Smooth muscle cell (in vitro differentiated cells): Measurements from ENCODE around the gene IER2. TPM values are rescaled to one million over a fixed set of nuclear protein-coding genes. Genes with fewer than 3 reads are reported as not detected.

Source experiments
- DNase-seq: peaks from one replicate; lab custom pipeline; 2025; ENCODE audit not compliant: unreplicated experiment; lab: John Stamatoyannopoulos, UW
- H2AFZ ChIP-seq: fragments of 200-600 bp; sonication (generic); 2 replicates; pipeline ENCODE4 v1.6.0; 2016; ENCODE audit warnings: antibody characterized with exemption, low read depth, mild to moderate bottlenecking
- H3F3A ChIP-seq: fragments of 200-600 bp; sonication (generic); 2 replicates; pipeline ENCODE4 v1.6.0; 2017; ENCODE audit warnings: antibody characterized with exemption, low read depth
- H3K27ac ChIP-seq: fragments of 200-600 bp; sonication (generic); 2 replicates; pipeline ENCODE4 v1.5.1; 2016; ENCODE audit warnings: low read depth, mild to moderate bottlenecking
- H3K27me3 ChIP-seq: fragments of 200-600 bp; sonication (generic); 2 replicates; pipeline ENCODE4 v1.6.1; 2016; ENCODE audit warnings: low read depth, mild to moderate bottlenecking
- H3K36me3 ChIP-seq: fragments of 200-600 bp; sonication (generic); 2 replicates; pipeline ENCODE4 v1.5.1; 2016; ENCODE audit warnings: low read depth
- H3K4me1 ChIP-seq: fragments of 200-600 bp; sonication (generic); 2 replicates; pipeline ENCODE4 v1.5.1; 2016; ENCODE audit warnings: low read depth
- H3K4me2 ChIP-seq: fragments of 200-600 bp; sonication (generic); 2 replicates; pipeline ENCODE4 v1.6.0; 2016; ENCODE audit warnings: mild to moderate bottlenecking
- H3K4me3 ChIP-seq: fragments of 200-600 bp; sonication (generic); 2 replicates; pipeline ENCODE4 v1.5.1; 2016; ENCODE audit warnings: mild to moderate bottlenecking
- H3K79me2 ChIP-seq: fragments of 200-600 bp; sonication (generic); 2 replicates; pipeline ENCODE4 v1.6.0; 2016; ENCODE audit warnings: low read depth, mild to moderate bottlenecking
- H3K9ac ChIP-seq: fragments of 200-600 bp; sonication (generic); 2 replicates; pipeline ENCODE4 v1.6.0; 2016; ENCODE audit warnings: low read depth
- H3K9me3 ChIP-seq: fragments of 200-600 bp; sonication (generic); replicated peaks from 2 replicates; pipeline ENCODE4 v1.5.1; 2016; ENCODE audit warnings: low read depth
- H4K20me1 ChIP-seq: fragments of 200-600 bp; sonication (generic); 2 replicates; pipeline ENCODE4 v1.6.0; 2016; ENCODE audit warnings: low read depth
- WGBS: methylation state at CpG from one replicate; pipeline ENCODE4 v1.1.7; 2016; ENCODE audit warnings: low lambda C conversion rate; 5-methylcytosine and 5-hydroxymethylcytosine counted together
- polyA plus RNA-seq: library from polyadenylated mRNA; unstranded; fragments of >200 nt; fragmentation: Nextera tagmentation; extraction: Ambion mirVana; gene quantifications from 2 replicates; pipeline ENCODE4 v1.2.1, GENCODE V29; 2016
- total RNA-seq: library from RNA; depleted of rRNA; stranded (reverse); fragments of >200 nt; gene quantifications from 2 replicates; pipeline ENCODE4 v1.2.3, GENCODE V29; 2014
- TF ChIP-seq, protein P1 (sequence below): fragments of 200-600 bp; sonication (generic); IDR thresholded peaks from 2 replicates; pipeline ENCODE4 v1.5.1; 2017; ENCODE audit warnings: borderline replicate concordance, mild to moderate bottlenecking, antibody characterized with exemption; ENCODE audit not compliant: insufficient read depth, poor library complexity, severe bottlenecking

IER2 gene
- total and polyA plus RNA-seq, 2 experiments from 2014 or later, result 118 to 766 TPM

DNA sequence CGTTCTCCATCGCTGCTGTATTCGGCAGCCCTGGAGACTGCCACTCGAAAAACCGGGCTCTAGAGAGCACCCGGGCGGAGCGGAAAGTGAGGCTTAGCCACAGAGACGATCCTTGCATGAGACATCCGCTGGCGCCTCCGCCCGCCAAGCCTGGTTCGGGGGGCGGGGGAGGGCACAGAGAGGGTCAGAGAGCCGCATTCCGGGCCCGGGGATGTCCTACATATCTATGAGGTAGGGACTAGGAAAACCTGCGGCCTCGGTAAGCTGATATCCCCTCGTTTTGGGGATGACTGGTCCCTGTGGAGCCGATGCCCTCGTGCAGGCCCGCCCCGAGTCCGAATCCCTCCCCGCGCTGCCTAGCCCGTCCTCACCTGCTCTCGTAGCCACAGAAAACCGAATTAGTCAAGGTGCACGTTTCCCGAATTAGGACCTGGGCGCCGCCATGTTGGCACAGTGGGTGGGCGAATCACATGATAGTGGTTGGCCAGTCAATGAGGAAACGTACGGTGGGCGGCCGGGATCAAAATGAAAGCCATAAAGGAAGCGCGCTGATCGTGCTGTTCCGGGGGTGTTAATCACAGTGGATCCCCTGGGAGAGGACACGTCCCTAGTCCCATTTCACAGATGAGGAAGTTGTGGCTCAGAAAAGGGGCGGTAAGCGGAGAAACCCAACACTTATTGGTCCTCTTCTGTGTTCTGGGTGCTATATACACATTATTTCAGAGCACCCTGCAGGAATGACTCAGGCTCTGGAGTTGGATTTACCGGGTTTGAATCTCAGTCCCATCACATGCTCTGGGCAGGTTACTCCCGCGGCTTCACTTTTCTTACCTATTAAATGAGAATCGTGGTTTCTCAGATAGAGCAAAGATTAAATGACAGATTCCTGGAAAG lies 33.7 kb upstream of the IER2 start, which contains the start of gene TRMT1:
TRMT1 (minus strand) TSS at position 459 of the 894 bp plus-strand sequence; CDS start at position 118, 341 bp downstream.
- Histone ChIP-seq H3K9ac (peak within 1 kb of the TSS; percentile 97), H3K4me2 (peak within 1 kb of the TSS; percentile 93), H3K36me3 (no peaks in the 10 kb centered on the region), H3K79me2 (peaks cover 46% of the 10 kb centered on the region), H4K20me1 (peaks cover 29% of the 10 kb centered on the region), H3K4me1 (peaks cover 24% of the 10 kb centered on the region), H3K9me3 (no peaks in the 10 kb centered on the region), H3K27me3 (no peaks in the 10 kb centered on the region), H3K4me3 (peak within 1 kb of the TSS; percentile 93), H3K27ac (peak within 1 kb of the TSS; percentile 90), H2AFZ (peak within 1 kb of the TSS; percentile 75), H3F3A (no peaks in the 10 kb centered on the region)
- WGBS, result under 1% methylated on average over 51 of the region's 51 CpGs
- DNase-seq, result peak; percentile 60
- TF ChIP-seq, protein P1, sequence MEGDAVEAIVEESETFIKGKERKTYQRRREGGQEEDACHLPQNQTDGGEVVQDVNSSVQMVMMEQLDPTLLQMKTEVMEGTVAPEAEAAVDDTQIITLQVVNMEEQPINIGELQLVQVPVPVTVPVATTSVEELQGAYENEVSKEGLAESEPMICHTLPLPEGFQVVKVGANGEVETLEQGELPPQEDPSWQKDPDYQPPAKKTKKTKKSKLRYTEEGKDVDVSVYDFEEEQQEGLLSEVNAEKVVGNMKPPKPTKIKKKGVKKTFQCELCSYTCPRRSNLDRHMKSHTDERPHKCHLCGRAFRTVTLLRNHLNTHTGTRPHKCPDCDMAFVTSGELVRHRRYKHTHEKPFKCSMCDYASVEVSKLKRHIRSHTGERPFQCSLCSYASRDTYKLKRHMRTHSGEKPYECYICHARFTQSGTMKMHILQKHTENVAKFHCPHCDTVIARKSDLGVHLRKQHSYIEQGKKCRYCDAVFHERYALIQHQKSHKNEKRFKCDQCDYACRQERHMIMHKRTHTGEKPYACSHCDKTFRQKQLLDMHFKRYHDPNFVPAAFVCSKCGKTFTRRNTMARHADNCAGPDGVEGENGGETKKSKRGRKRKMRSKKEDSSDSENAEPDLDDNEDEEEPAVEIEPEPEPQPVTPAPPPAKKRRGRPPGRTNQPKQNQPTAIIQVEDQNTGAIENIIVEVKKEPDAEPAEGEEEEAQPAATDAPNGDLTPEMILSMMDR, result no peak

DNA sequence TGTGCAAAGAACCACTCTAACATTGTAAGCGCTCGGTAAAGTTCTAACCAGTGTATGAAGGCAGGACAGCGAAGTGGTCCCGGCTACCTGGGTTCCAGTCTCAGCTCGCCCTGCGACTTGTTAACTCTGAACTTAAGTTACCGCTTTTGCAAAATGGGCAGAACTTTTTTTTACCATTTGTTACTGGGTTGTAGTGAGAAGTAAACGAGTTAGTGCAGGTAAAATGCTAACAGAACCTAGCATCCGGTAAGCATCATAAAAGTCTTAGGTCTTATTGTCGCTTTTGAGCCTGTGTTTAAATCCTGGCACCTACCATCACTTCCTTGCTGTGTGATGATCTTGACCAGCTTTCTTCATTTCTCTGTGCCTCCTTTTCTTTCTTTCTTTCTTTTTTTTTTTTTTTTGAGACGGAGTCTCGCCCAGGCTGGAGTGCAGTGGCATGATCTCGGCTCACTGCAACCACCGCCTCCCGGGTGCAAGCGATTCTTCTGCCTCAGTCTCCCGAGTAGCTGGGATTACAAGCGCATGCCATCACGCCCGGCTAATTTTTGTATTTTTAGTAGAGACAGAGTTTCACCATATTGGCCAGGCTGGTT lies 32.9 kb upstream of the IER2 start:
- no peak overlapping the region for H3K9ac ChIP-seq
- H2AFZ ChIP-seq, result peak overlapping the region; percentile 75
- no peaks in the 10 kb centered on the region for H3F3A ChIP-seq
- peaks cover 53% of the 10 kb centered on the region for H3K79me2 ChIP-seq
- WGBS, result 37% methylated on average over 20 of the region's 20 CpGs
- no peaks in the 10 kb centered on the region for H3K36me3 ChIP-seq
- no peaks in the 10 kb centered on the region for H3K27me3 ChIP-seq
- H3K4me2 ChIP-seq, result peak overlapping the region; percentile 93
- peaks cover 24% of the 10 kb centered on the region for H3K4me1 ChIP-seq
- peak overlapping the region; percentile 90 for H3K27ac ChIP-seq
- H3K4me3 ChIP-seq, result peak overlapping the region; percentile 93
- TF ChIP-seq, protein P1, result no peak
- no peaks in the 10 kb centered on the region for H3K9me3 ChIP-seq
- H4K20me1 ChIP-seq, result peaks cover 36% of the 10 kb centered on the region
- DNase-seq, result no peak

DNA sequence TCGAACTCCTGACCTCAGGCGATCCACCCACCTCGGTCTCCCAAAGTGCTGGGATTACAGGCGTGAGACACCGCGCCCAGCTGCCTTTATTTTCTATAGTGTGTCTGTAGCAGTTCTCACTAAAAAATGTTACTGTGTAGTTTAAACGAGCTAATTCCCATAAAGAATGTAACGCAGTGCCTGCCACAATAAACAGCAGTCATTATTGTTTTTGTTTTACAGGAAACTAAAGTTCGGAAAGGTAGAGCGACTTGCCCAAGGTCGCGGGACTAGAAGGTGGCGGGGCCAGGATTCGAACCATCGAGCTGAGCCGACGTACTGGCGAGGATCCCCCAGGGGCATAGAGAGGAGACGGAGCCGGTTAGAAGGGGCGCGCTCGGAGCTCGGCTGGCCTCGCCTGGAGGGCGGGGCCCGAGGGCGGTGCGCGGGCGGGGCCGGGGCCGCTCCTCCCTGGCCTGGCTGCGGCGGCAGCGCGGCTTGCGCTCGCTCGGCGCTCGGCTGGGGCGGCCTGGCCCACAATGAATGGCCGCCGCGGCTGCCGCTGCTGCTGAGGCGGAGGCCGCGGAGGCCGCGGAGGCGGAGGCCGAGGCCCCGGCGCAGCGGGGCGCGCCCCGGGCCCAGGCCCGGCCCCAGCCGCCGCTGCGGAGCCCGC lies 32.3 kb upstream of the IER2 start, which contains the start of gene NACC1:
NACC1 (plus strand) TSS at position 493 of the 652 bp plus-strand sequence. CDS start 16,944 bp downstream, outside the sequence.
- H3K4me3 ChIP-seq, result peak within 1 kb of the TSS; percentile 98
- peak within 1 kb of the TSS; percentile 97 for H3K4me2 ChIP-seq
- no peaks in the 10 kb centered on the region for H3K27me3 ChIP-seq
- peaks cover 42% of the 10 kb centered on the region for H4K20me1 ChIP-seq
- peaks cover 56% of the 10 kb centered on the region for H3K79me2 ChIP-seq
- peak within 1 kb of the TSS; percentile 96 for H3K9ac ChIP-seq
- TF ChIP-seq, protein P1, result no peak
- no peaks in the 10 kb centered on the region for H3K9me3 ChIP-seq
- H2AFZ ChIP-seq, result peak within 1 kb of the TSS; percentile 75
- peak; percentile 53 for DNase-seq
- no peaks in the 10 kb centered on the region for H3F3A ChIP-seq
- H3K36me3 ChIP-seq, result no peaks in the 10 kb centered on the region
- peak within 1 kb of the TSS; percentile 90 for H3K27ac ChIP-seq
- 6% methylated on average over 52 of the region's 65 CpGs for WGBS
- peaks cover 28% of the 10 kb centered on the region for H3K4me1 ChIP-seq
